Aorta (tissue), 5 donors: ENCODE data around the gene SCAMP1. TPM values are rescaled to one million over a fixed set of nuclear protein-coding genes. Genes with fewer than 3 reads are reported as not detected.

Experiments
- ATAC-seq: fragments of 200-7000 bp; cut with Tn5 transposase; one replicate; pipeline ENCODE4 v1.9.1; 2022; ENCODE audit warnings: moderate library complexity; ENCODE audit not compliant: low FRiP score
- DNase-seq, 2 donors: peaks; one replicate each; pipeline ENCODE4 v3.0.0-alpha.2; 2020
- H3K27ac ChIP-seq, 2 donors: one replicate each; pipeline ENCODE4 v1.5.1; 2013; ENCODE audit warnings: low read length in 2 of 2, mild to moderate bottlenecking in 2 of 2, moderate library complexity in 2 of 2, control low read depth in 1 of 2, inconsistent platforms in 1 of 2, low read depth in 1 of 2
- H3K27me3 ChIP-seq, 2 donors: one replicate each; pipeline ENCODE4 v1.6.1; 2013; ENCODE audit warnings: control low read depth in 1 of 2, low read length in 1 of 2, mild to moderate bottlenecking in 1 of 2, moderate library complexity in 1 of 2; ENCODE audit not compliant: insufficient read depth in 2 of 2, control insufficient read depth in 1 of 2
- H3K36me3 ChIP-seq, 2 donors: one replicate each; pipeline ENCODE4 v1.6.1; 2013; ENCODE audit warnings: control low read depth in 1 of 2, low read length in 1 of 2, mild to moderate bottlenecking in 1 of 2; ENCODE audit not compliant: insufficient read depth in 2 of 2, control insufficient read depth in 1 of 2
- H3K4me1 ChIP-seq, 2 donors: one replicate each; pipeline ENCODE4 v1.6.1; 2013; ENCODE audit warnings: low read length in 2 of 2, control low read depth in 1 of 2, mild to moderate bottlenecking in 1 of 2, moderate library complexity in 1 of 2; ENCODE audit not compliant: insufficient read depth in 2 of 2, control insufficient read depth in 1 of 2
- H3K4me3 ChIP-seq, 2 donors: one replicate each; pipeline ENCODE4 v1.5.1; 2013; ENCODE audit warnings: low read length in 2 of 2, control low read depth in 1 of 2, mild to moderate bottlenecking in 1 of 2
- H3K9me3 ChIP-seq: one replicate; pipeline ENCODE4 v1.6.1; 2013; ENCODE audit warnings: mild to moderate bottlenecking, low read length; ENCODE audit not compliant: control insufficient read depth
- WGBS, 2 donors: extraction: QIAGEN DNeasy Blood & Tissue Kit; methylation state at CpG; one replicate each; pipeline ENCODE4 v1.1.7; 2013; 5-methylcytosine and 5-hydroxymethylcytosine counted together
- intact Hi-C, 2 donors: fragments of 100-400 bp; cut with DNase I; formaldehyde crosslinking; loops; one replicate each; pipeline versions ENCODE4 v1.14.2 to v1.15.0; 2022
- polyA plus RNA-seq, 2 donors: library from polyadenylated mRNA; stranded (reverse); fragments of 200-250 nt; gene quantifications; one replicate each; pipeline ENCODE4 v1.2.3, GENCODE V29; 2013
- total RNA-seq, 2 donors: library from RNA; stranded (reverse); fragmentation: NEBNext Ultra II Directional; extraction: Animal tissue kit (Norgen Biotek cat#: 25700); gene quantifications; one replicate each; pipeline ENCODE4 v1.2.1, GENCODE V29; 2021
- donor health status: healthy with polysubstance abuse.
- donor health status: Bipolar disorder and iron deficiency.
- donor health status: DM: no; HTN: no; CAD: no.
- donor health status: DM: no; HTN: no; CAD: no.
- donor health status: DM: yes; HTN: yes; CAD: no.

SCAMP1 gene
- total and polyA plus RNA-seq, 4 donors: 6.0 to 48.1 (median 28.4) TPM

DNA sequence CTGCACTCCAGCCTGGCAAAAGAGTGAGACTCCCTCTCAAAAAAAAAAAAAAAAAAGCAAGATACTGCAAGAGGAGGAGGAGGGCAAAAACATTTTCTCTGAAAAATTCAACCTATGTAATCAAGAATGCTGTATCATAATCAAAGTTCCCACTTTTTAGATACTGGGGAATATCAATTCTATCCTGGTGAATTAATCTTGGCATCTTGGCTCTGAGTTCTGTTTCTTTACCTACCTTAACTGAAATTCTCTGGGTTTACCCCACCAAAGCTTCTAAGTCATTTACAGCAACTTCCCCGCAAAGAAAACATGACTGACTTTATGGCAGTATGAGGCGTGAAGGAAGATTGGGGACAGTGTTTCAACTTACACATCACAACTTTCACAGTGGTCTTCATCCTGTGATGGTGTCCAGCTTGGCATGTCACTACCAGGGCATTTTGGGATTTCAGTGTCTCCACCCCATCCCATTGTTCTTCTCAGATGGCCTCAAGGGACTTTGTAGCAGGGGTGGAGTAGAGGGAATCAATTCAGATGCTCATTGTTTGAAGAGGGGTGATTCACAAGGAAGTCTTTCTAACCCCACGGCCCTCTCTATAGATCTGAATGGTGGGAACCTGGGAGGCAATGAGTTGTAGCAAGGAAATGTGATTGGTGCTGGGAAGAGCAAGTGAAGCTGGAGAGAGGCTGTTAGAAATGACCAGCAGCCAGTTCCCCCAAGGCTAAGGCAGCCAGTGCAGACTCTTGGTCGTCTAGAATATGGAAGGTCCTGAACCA is 130.5 kb downstream of the SCAMP1 start:
- no peaks in the 10 kb centered on the region for H3K9me3 ChIP-seq
- intact Hi-C loops: no loop called here
- no peak overlapping the region for H3K27ac ChIP-seq
- ATAC-seq (no peak), DNase-seq (no peak)
- H3K4me3 ChIP-seq: no peak overlapping the region
- 88 to 90% methylated on average over 4 of the region's 4 CpGs for WGBS, 2 donors
- peaks cover 0 to 9% of the 10 kb centered on the region in 2 donors for H3K4me1 ChIP-seq
- no peaks in the 10 kb centered on the region for H3K36me3 ChIP-seq
- no peaks in the 10 kb centered on the region for H3K27me3 ChIP-seq

DNA sequence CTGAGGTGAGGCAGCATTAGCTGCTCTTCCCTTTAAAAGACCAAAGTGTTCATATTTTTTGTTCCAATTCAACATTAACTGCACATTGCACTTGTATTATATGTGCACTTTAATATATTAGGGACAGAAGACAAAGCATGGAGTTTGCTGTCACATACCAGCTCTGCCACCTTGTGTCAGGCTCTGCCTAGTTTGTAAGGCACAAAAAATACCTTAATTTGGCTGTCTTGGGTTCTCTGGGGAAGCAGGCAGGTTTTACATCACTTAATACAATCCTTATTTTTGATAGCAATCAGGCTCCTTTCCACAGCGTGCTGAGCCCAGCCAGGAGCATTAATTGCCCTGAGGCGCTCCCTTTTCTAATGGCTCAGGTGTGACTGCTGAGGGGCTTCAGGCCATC is 131.8 kb downstream of the SCAMP1 start:
- WGBS, 2 donors: 90 to 94% methylated on average over 2 of the region's 2 CpGs
- Histone ChIP-seq H3K27ac (no peak overlapping the region), H3K9me3 (no peaks in the 10 kb centered on the region), H3K27me3 (no peaks in the 10 kb centered on the region), H3K36me3 (no peaks in the 10 kb centered on the region), H3K4me3 (no peak overlapping the region), H3K4me1 (peaks cover 0 to 12% of the 10 kb centered on the region in 2 donors)
- DNase-seq (no peak), ATAC-seq (no peak)
- intact Hi-C loops: no loop called here

DNA sequence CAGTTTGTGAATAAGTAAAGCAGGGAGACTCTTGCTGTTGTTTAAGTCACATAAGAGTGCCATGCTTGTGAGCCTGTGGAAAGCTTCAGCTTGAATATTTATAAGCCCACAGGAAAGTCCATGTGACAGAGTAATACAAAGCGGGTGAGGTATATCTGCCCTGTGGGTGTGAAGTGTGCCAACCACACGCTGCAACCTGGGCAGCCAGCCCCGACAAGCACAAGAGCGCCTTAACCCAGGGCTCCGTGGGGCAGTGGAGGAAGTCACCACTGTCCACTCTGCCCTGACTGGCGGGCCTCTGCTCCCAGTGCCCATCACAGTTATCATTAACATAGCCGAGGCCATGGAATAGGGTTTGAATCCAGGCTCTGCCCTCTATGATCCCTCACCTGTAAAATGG is 132.2 kb downstream of the SCAMP1 start:
- no peaks in the 10 kb centered on the region for H3K27me3 ChIP-seq
- H3K4me3 ChIP-seq: no peak overlapping the region
- H3K4me1 ChIP-seq: peaks cover 0 to 10% of the 10 kb centered on the region in 2 donors
- no peak for DNase-seq
- H3K36me3 ChIP-seq: no peaks in the 10 kb centered on the region
- intact Hi-C loops: no loop called here
- no peaks in the 10 kb centered on the region for H3K9me3 ChIP-seq
- ATAC-seq: no peak
- 61 to 70% methylated on average over 7 of the region's 7 CpGs for WGBS, 2 donors
- no peak overlapping the region for H3K27ac ChIP-seq

DNA sequence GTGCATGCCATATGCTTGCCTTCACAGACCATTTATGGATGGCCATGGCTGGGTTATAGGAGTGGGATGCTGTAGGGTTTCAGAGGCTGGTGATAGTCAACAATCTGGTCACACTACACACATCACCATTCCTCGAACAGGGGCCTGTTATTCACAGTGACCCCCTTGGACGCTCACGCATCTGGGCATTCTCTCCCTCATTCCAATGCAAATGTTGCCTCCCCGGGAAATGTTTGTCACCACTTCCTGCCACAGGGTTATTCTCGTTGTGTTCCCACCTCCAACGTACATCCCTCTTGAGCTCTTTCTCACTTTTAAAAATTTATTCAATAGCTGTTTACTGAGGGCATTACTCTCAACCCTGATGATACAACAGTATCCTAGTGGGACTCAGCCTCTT is 135.4 kb downstream of the SCAMP1 start:
- DNase-seq (no peak), ATAC-seq (no peak)
- 53 to 62% methylated on average over 6 of the region's 6 CpGs for WGBS, 2 donors
- no peak overlapping the region for H3K27ac ChIP-seq
- H3K4me3 ChIP-seq: no peak overlapping the region
- H3K4me1 ChIP-seq: peaks cover 2 to 10% of the 10 kb centered on the region in 2 donors
- intact Hi-C loops: loop anchor here in 1 of 2 donors (5.0 kb wide), 1 partner anchor 37 kb away; no protein-coding TSS in a partner anchor
- H3K27me3 ChIP-seq: no peaks in the 10 kb centered on the region
- H3K36me3 ChIP-seq: no peaks in the 10 kb centered on the region
- H3K9me3 ChIP-seq: no peaks in the 10 kb centered on the region

DNA sequence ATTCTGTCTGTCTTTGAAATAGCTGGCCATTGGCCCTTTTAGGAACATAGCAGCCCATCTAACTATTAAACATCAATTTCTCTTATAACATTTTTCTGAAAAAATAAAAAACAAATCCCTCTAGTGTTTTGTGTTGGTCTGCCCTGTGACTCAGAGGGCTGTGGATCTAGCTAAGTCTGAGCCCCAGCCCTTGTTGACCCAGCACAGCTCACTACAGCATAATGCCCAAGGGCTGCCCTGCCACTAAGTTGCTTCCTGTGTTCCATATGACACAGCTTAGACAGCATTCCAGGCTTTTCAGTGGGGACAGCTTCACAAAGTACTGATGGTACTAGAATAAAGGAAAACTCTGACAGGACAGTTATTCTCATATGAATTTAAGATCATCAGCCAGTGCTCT is 136.0 kb downstream of the SCAMP1 start:
- Histone ChIP-seq H3K27me3 (no peaks in the 10 kb centered on the region), H3K27ac (no peak overlapping the region), H3K4me3 (no peak overlapping the region), H3K36me3 (no peaks in the 10 kb centered on the region), H3K4me1 (peaks cover 2 to 12% of the 10 kb centered on the region in 2 donors), H3K9me3 (no peaks in the 10 kb centered on the region)
- intact Hi-C loops: loop anchor here in 1 of 2 donors (5.0 kb wide), 1 partner anchor 36 kb away; no protein-coding TSS in a partner anchor
- ATAC-seq (peak; percentile 46), DNase-seq (peak in 1 of 2 donors; percentile 60)

DNA sequence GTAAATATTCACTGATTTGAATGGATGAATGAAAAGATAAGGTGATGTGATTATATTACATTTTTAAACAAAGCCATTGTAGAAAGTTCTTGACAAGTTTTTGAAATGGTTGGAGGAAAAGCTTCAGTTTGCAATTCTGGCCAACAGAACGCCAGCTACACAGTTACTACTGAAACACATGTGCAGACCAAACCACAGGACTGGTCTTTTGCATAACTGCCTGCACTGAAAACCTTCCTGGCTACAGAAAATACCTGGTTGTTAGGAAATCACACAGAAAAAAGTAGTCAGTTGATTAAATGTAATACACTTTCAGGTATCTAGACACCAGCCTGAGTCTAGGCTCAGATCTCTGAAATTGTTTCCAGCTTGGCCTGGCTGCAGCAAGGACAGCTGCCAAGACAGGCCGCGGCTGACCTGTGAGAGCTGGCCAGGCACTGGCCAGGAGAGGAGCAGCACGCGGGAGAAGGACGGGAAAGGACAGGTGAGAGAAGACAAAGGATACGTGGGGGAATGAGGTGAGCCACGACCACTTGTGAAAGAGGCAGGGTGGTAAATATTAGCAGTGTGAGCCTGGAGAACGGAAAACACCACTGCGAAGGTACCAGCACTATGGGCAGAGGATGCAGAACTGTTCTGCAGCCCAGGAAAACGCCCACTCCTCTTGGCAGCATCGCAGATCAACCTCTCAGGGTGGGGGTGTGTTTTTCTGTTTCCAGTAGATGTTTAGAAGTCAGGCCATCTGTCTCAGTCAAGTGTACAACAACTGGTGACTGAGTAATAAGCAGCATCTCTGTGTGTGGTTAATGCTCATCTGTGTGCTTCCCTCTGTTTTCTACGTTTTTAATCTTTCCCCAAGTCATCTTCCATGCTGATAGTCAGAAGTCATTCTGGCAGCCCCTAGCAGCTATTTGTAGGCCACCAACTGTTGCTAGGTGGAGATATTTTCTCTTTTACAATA is 137.4 kb downstream of the SCAMP1 start:
- ATAC-seq (no peak), DNase-seq (no peak)
- peaks cover 2 to 14% of the 10 kb centered on the region in 2 donors for H3K4me1 ChIP-seq
- H3K27ac ChIP-seq: no peak overlapping the region
- H3K4me3 ChIP-seq: no peak overlapping the region
- no peaks in the 10 kb centered on the region for H3K9me3 ChIP-seq
- 20 to 21% methylated on average over 13 of the region's 13 CpGs for WGBS, 2 donors
- no peaks in the 10 kb centered on the region for H3K27me3 ChIP-seq
- intact Hi-C loops: loop anchor here in 1 of 2 donors (5.0 kb wide), 1 partner anchor 34 kb away; no protein-coding TSS in a partner anchor
- H3K36me3 ChIP-seq: no peaks in the 10 kb centered on the region

DNA sequence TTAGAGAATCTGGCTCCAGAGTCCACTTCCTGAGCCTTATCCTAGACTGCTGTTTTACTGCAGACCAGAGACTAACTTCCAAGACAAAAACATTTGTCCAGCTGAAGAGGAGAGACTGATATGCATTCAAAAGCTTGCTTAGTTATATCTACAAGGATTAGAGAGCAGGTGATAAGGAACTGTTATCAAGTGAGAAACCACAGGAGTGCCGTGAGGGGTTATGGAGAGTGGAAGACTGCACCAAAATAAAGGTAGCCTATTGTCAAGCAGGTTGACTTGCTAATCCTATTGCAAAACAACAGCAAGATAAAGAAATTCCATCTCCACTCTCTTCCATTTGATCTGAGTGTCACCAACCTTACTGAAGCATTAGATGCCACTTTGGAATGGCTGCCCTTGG is 139.1 kb downstream of the SCAMP1 start:
- no peaks in the 10 kb centered on the region for H3K9me3 ChIP-seq
- H3K27ac ChIP-seq: no peak overlapping the region
- H3K36me3 ChIP-seq: no peaks in the 10 kb centered on the region
- WGBS, 2 donors: 88 to 94% methylated on average over 1 of the region's 1 CpG
- ATAC-seq (no peak), DNase-seq (no peak)
- H3K27me3 ChIP-seq: no peaks in the 10 kb centered on the region
- intact Hi-C loops: loop anchor here in 1 of 2 donors (5.0 kb wide), 1 partner anchor 33 kb away; no protein-coding TSS in a partner anchor
- H3K4me3 ChIP-seq: no peak overlapping the region
- H3K4me1 ChIP-seq: peaks cover 3 to 14% of the 10 kb centered on the region in 2 donors

DNA sequence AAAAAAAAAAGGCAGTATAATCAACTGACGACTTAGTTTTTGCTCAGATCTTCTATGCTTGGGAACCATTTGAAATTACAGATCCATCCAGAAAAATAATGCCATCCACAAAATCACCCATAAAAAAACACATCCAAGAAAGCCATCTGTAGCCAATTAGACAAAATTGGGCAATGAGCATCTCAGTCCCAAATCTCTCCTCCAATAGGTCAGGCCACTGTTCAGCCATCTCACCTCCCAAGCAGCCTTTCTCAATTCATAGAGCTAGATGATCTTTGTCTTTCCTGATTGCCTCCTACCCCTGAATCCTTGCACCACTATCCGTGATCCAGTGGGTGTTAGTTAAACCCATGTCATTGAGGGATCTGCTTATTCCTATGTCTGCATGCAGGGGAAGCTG is 139.6 kb downstream of the SCAMP1 start:
- no peak for DNase-seq
- intact Hi-C loops: no loop called here
- WGBS, 2 donors: 92 to 94% methylated on average over 2 of the region's 2 CpGs
- no peaks in the 10 kb centered on the region for H3K27me3 ChIP-seq
- H3K9me3 ChIP-seq: no peaks in the 10 kb centered on the region
- peaks cover 3 to 14% of the 10 kb centered on the region in 2 donors for H3K4me1 ChIP-seq
- H3K27ac ChIP-seq: no peak overlapping the region
- no peak for ATAC-seq
- no peak overlapping the region for H3K4me3 ChIP-seq
- H3K36me3 ChIP-seq: no peaks in the 10 kb centered on the region
